ENCODE results near the gene UTS2R. TPM values are rescaled to one million over a fixed set of nuclear protein-coding genes. Genes with fewer than 3 reads are reported as not detected.

UTS2R gene
- total RNA-seq (not detected), polyA plus RNA-seq (not detected)
- long read RNA-seq, donor 1 = 0 reads
- long read RNA-seq, donor 2 = 0 reads

- Histone ChIP-seq H3K36me3 (ENCODE audit: control insufficient read depth in 1 of 2, insufficient read depth in 2 of 2, low read length in 1 of 2) (no peaks in the 10 kb centered on the region), H3K4me1 (ENCODE audit: control insufficient read depth in 1 of 2, insufficient read depth in 2 of 2, low read length in 2 of 2) (no peaks in the 10 kb centered on the region), H3K27ac (ENCODE audit: low read depth in 1 of 2, low read length in 2 of 2) (no peak within 1 kb of the TSS), H3K27me3 (ENCODE audit: control insufficient read depth in 1 of 2, insufficient read depth in 2 of 2, low read length in 1 of 2) (no peaks in the 10 kb centered on the region), H3K4me3 (ENCODE audit: low read length in 2 of 2) (peak within 1 kb of the TSS in 1 of 2 donors; percentile 1), H3K9me3 (ENCODE audit: control insufficient read depth, low read length) (no peaks in the 10 kb centered on the region)
- DNase-seq (no peak), ATAC-seq (ENCODE audit: low FRiP score) (no peak)
- intact Hi-C loops (cut with DNase I) = no loop called here
- 2 to 3% methylated on average over 80 to 109 of the region's 109 CpGs for WGBS, 2 donors
Measured at GRCh38 chr17:82371333-82372248, at the start of gene UTS2R. UTS2R (plus strand) TSS chr17:82371765; CDS start chr17:82374325, 2,560 bp downstream.

GRCh38 chr17:82321947-82322466, 49.6 kb upstream of the UTS2R start:
- Histone ChIP-seq H3K9me3 (ENCODE audit: control insufficient read depth, low read length) (no peaks in the 10 kb centered on the region), H3K36me3 (ENCODE audit: control insufficient read depth in 1 of 2, insufficient read depth in 2 of 2, low read length in 1 of 2) (no peaks in the 10 kb centered on the region), H3K27me3 (ENCODE audit: control insufficient read depth in 1 of 2, insufficient read depth in 2 of 2, low read length in 1 of 2) (no peaks in the 10 kb centered on the region), H3K27ac (ENCODE audit: low read depth in 1 of 2, low read length in 2 of 2) (no peak overlapping the region), H3K4me3 (ENCODE audit: low read length in 2 of 2) (no peak overlapping the region), H3K4me1 (ENCODE audit: control insufficient read depth in 1 of 2, insufficient read depth in 2 of 2, low read length in 2 of 2) (no peaks in the 10 kb centered on the region)
- ATAC-seq (ENCODE audit: low FRiP score) (no peak), DNase-seq (peak in 1 of 2 donors; percentile 49)
- intact Hi-C loops (cut with DNase I) = loop anchor here (2.0 to 10.0 kb wide), 5 partner anchors 85 to 287 kb away; partner anchors contain the start of genes DCXR (in 2 of the 2) and RAC3 (in 2 of the 2)
- WGBS, 2 donors = 73 to 76% methylated on average over 18 to 21 of the region's 21 CpGs

- Histone ChIP-seq H3K9me3 (ENCODE audit: control insufficient read depth, low read length) (no peaks in the 10 kb centered on the region), H3K27ac (ENCODE audit: low read depth in 1 of 2, low read length in 2 of 2) (no peak overlapping the region), H3K4me1 (ENCODE audit: control insufficient read depth in 1 of 2, insufficient read depth in 2 of 2, low read length in 2 of 2) (no peaks in the 10 kb centered on the region), H3K27me3 (ENCODE audit: control insufficient read depth in 1 of 2, insufficient read depth in 2 of 2, low read length in 1 of 2) (no peaks in the 10 kb centered on the region), H3K36me3 (ENCODE audit: control insufficient read depth in 1 of 2, insufficient read depth in 2 of 2, low read length in 1 of 2) (no peaks in the 10 kb centered on the region), H3K4me3 (ENCODE audit: low read length in 2 of 2) (no peak overlapping the region)
- intact Hi-C loops (cut with DNase I) = loop anchor here (2.0 to 10.0 kb wide), 4 partner anchors 85 to 288 kb away; partner anchors contain the start of genes DCXR (in 2 of the 2) and RAC3 (in 2 of the 2)
- no peak for ATAC-seq (ENCODE audit: low FRiP score)
- 79 to 80% methylated on average over 28 of the region's 28 CpGs for WGBS, 2 donors
- peak in 1 of 2 donors; percentile 43 for DNase-seq
Measured at GRCh38 chr17:82322526-82323453, 48.8 kb upstream of the UTS2R start.

GRCh38 chr17:82323514-82324234, 47.9 kb upstream of the UTS2R start:
- WGBS, 2 donors = 67 to 69% methylated on average over 17 to 21 of the region's 21 CpGs

GRCh38 chr17:82324566-82325285, 46.8 kb upstream of the UTS2R start:
- WGBS, 2 donors = 73 to 74% methylated on average over 25 of the region's 25 CpGs
- intact Hi-C loops (cut with DNase I) = loop anchor here (5.0 to 10.0 kb wide), 3 partner anchors 87 to 290 kb away; partner anchors contain the start of genes DCXR (in 2 of the 2) and RAC3 (in 2 of the 2)
- H3K36me3 ChIP-seq (ENCODE audit: control insufficient read depth in 1 of 2, insufficient read depth in 2 of 2, low read length in 1 of 2) = no peaks in the 10 kb centered on the region
- H3K27ac ChIP-seq (ENCODE audit: low read depth in 1 of 2, low read length in 2 of 2) = no peak overlapping the region
- H3K9me3 ChIP-seq (ENCODE audit: control insufficient read depth, low read length) = no peaks in the 10 kb centered on the region
- ATAC-seq (ENCODE audit: low FRiP score) (no peak), DNase-seq (no peak)
- no peak overlapping the region for H3K4me3 ChIP-seq (ENCODE audit: low read length in 2 of 2)
- no peaks in the 10 kb centered on the region for H3K4me1 ChIP-seq (ENCODE audit: control insufficient read depth in 1 of 2, insufficient read depth in 2 of 2, low read length in 2 of 2)
- no peaks in the 10 kb centered on the region for H3K27me3 ChIP-seq (ENCODE audit: control insufficient read depth in 1 of 2, insufficient read depth in 2 of 2, low read length in 1 of 2)

More at GRCh38 chr17:82323514-82324234, 47.9 kb upstream of the UTS2R start:
- no peaks in the 10 kb centered on the region for H3K4me1 ChIP-seq (ENCODE audit: control insufficient read depth in 1 of 2, insufficient read depth in 2 of 2, low read length in 2 of 2)
- no peak overlapping the region for H3K27ac ChIP-seq (ENCODE audit: low read depth in 1 of 2, low read length in 2 of 2)
- H3K9me3 ChIP-seq (ENCODE audit: control insufficient read depth, low read length) = no peaks in the 10 kb centered on the region
- intact Hi-C loops (cut with DNase I) = loop anchor here (2.0 to 10.0 kb wide), 4 partner anchors 86 to 289 kb away; partner anchors contain the start of genes DCXR (in 2 of the 2) and RAC3 (in 2 of the 2)
- no peaks in the 10 kb centered on the region for H3K36me3 ChIP-seq (ENCODE audit: control insufficient read depth in 1 of 2, insufficient read depth in 2 of 2, low read length in 1 of 2)
- ATAC-seq (ENCODE audit: low FRiP score) (no peak), DNase-seq (peak in 1 of 2 donors; percentile 54)
- no peak overlapping the region for H3K4me3 ChIP-seq (ENCODE audit: low read length in 2 of 2)
- H3K27me3 ChIP-seq (ENCODE audit: control insufficient read depth in 1 of 2, insufficient read depth in 2 of 2, low read length in 1 of 2) = no peaks in the 10 kb centered on the region

- intact Hi-C loops (cut with DNase I) = loop anchor here (10.0 kb wide), 1 partner anchor 291 kb away; the partner anchor contains the start of genes DCXR (in 2 of the 2) and RAC3 (in 2 of the 2)
- no peak for ATAC-seq (ENCODE audit: low FRiP score)
- Histone ChIP-seq H3K36me3 (ENCODE audit: control insufficient read depth in 1 of 2, insufficient read depth in 2 of 2, low read length in 1 of 2) (no peaks in the 10 kb centered on the region), H3K4me1 (ENCODE audit: control insufficient read depth in 1 of 2, insufficient read depth in 2 of 2, low read length in 2 of 2) (no peaks in the 10 kb centered on the region), H3K9me3 (ENCODE audit: control insufficient read depth, low read length) (no peaks in the 10 kb centered on the region), H3K4me3 (ENCODE audit: low read length in 2 of 2) (no peak overlapping the region), H3K27ac (ENCODE audit: low read depth in 1 of 2, low read length in 2 of 2) (no peak overlapping the region), H3K27me3 (ENCODE audit: control insufficient read depth in 1 of 2, insufficient read depth in 2 of 2, low read length in 1 of 2) (no peaks in the 10 kb centered on the region)
- DNase-seq = peak in 1 of 2 donors; percentile 49
- 91 to 93% methylated on average over 30 of the region's 30 CpGs for WGBS, 2 donors
Measured at GRCh38 chr17:82325286-82326180, 46.0 kb upstream of the UTS2R start.

All from aorta (tissue), 5 donors.